Muscle of leg (tissue), 11 donors: ENCODE data around the gene ZNF783. TPM values are rescaled to one million over a fixed set of nuclear protein-coding genes. Genes with fewer than 3 reads are reported as not detected.
A peak's percentile ranks its signal among the peaks of the same experiment; 100 is the strongest.
"Not testable (repeated sequence)": the region's sequence is repeated elsewhere in the genome, so short reads cannot be mapped to it uniquely, and the experiment has no call there.

Experiments
- DNase-seq: peaks from one replicate; pipeline ENCODE4 v3.0.0; 2013
- H3K27ac ChIP-seq: one replicate; pipeline ENCODE4 v1.5.1; 2013; ENCODE audit warnings: mild to moderate bottlenecking, low read length, control low read depth
- H3K27me3 ChIP-seq: one replicate; pipeline ENCODE4 v1.6.1; 2013; ENCODE audit warnings: low read length; ENCODE audit not compliant: control insufficient read depth, insufficient read depth
- H3K36me3 ChIP-seq: one replicate; pipeline ENCODE4 v1.6.1; 2013; ENCODE audit warnings: low read length; ENCODE audit not compliant: control insufficient read depth, insufficient read depth
- H3K4me1 ChIP-seq: one replicate; pipeline ENCODE4 v1.6.1; 2013; ENCODE audit warnings: low read length; ENCODE audit not compliant: control insufficient read depth, insufficient read depth
- H3K4me3 ChIP-seq: one replicate; pipeline ENCODE4 v1.5.1; 2013; ENCODE audit warnings: low read length, control low read depth
- H3K9me3 ChIP-seq: replicated peaks from 2 replicates; pipeline ENCODE4 v1.6.1; 2013; ENCODE audit warnings: low read depth, low read length; ENCODE audit not compliant: control insufficient read depth
- WGBS: methylation state at CpG from one replicate; pipeline ENCODE4 v1.1.5; 2013; ENCODE audit warnings: missing lambda C conversion rate; ENCODE audit not compliant: insufficient coverage; 5-methylcytosine and 5-hydroxymethylcytosine counted together
- polyA plus RNA-seq, 8 donors: library from polyadenylated mRNA; unstranded; fragments of 120-200 nt; gene quantifications; one replicate each; pipeline versions ENCODE4 v1.2.1 to v1.2.3, GENCODE V29; 2013; ENCODE audit warnings: inconsistent platforms in 1 of 8, low replicate concordance in 1 of 8; ENCODE audit not compliant: insufficient read length in 8 of 8, insufficient read depth in 1 of 8
- total RNA-seq: library from RNA; stranded (reverse); fragments of 120-200 nt; gene quantifications from one replicate; pipeline ENCODE4 v1.2.4, GENCODE V29; 2013

ZNF783 gene
- total and polyA plus RNA-seq, 9 donors, result 10.3 to 16.6 (median 11.8) TPM

GRCh38 chr7:149239345-149240143 lies 22.5 kb upstream of the ZNF783 start, which contains the start of gene ZNF212:
Gene ZNF212, plus strand, starts transcription at chr7:149239651. Its CDS starts 128 bp downstream, at chr7:149239779.
- peaks cover 9% of the 10 kb centered on the region for H3K4me1 ChIP-seq
- peak; percentile 94 for DNase-seq
- under 1% methylated on average over 54 of the region's 64 CpGs for WGBS
- H3K27me3 ChIP-seq, result no peaks in the 10 kb centered on the region
- no peak within 1 kb of the TSS for H3K27ac ChIP-seq
- peaks cover 5% of the 10 kb centered on the region for H3K9me3 ChIP-seq
- H3K4me3 ChIP-seq, result peak within 1 kb of the TSS; percentile 84
- peaks cover 4% of the 10 kb centered on the region for H3K36me3 ChIP-seq

- WGBS, result 64% methylated on average over 2 of the region's 5 CpGs
- Histone ChIP-seq H3K27ac (no peak overlapping the region), H3K36me3 (peaks cover 4% of the 10 kb centered on the region), H3K9me3 (peaks cover 5% of the 10 kb centered on the region), H3K4me1 (peaks cover 9% of the 10 kb centered on the region), H3K27me3 (no peaks in the 10 kb centered on the region), H3K4me3 (peak overlapping the region; percentile 84)
- DNase-seq, result no peak
Measured at GRCh38 chr7:149240637-149241036, 21.4 kb upstream of the ZNF783 start.

GRCh38 chr7:149241696-149242095 lies 20.3 kb upstream of the ZNF783 start:
- Histone ChIP-seq H3K27ac (no peak overlapping the region), H3K9me3 (peaks cover 5% of the 10 kb centered on the region), H3K27me3 (no peaks in the 10 kb centered on the region), H3K4me3 (no peak overlapping the region), H3K36me3 (peaks cover 4% of the 10 kb centered on the region), H3K4me1 (peaks cover 9% of the 10 kb centered on the region)
- DNase-seq, result no peak
- WGBS, result no CpG with 5 or more reads among the region's 5 CpGs

DNA sequence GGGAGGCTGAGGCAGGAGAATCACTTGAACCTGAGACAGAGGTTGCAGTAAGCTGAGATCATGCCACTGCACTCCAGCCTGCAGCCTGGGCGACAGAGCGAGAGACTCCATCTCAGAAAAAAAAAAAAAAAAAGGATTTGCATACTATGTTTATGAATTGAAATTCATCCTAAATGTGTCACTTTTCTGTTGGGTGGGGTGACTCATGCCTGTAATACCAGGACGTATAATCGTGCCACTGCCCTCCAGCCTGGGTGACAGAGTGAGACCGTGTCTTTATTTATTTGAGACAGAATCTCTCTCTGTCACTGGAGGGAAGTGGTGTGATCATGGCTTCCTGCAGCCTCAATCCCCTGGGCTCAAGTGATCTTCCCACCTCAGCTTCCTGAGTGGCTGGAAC lies 16.8 kb upstream of the ZNF783 start:
- peaks cover 4% of the 10 kb centered on the region for H3K4me1 ChIP-seq
- 70% methylated on average over 3 of the region's 5 CpGs for WGBS
- H3K27ac ChIP-seq, result no peak overlapping the region
- peaks cover 5% of the 10 kb centered on the region for H3K9me3 ChIP-seq
- no peaks in the 10 kb centered on the region for H3K27me3 ChIP-seq
- H3K4me3 ChIP-seq, result no peak overlapping the region
- H3K36me3 ChIP-seq, result peaks cover 4% of the 10 kb centered on the region
- no peak for DNase-seq

GRCh38 chr7:149245744-149246143 lies 16.3 kb upstream of the ZNF783 start:
- no peak overlapping the region for H3K27ac ChIP-seq
- no peaks in the 10 kb centered on the region for H3K27me3 ChIP-seq
- no peak overlapping the region for H3K4me3 ChIP-seq
- WGBS, result no CpG with 5 or more reads among the region's 5 CpGs
- peaks cover 8% of the 10 kb centered on the region for H3K36me3 ChIP-seq
- no peak for DNase-seq
- H3K9me3 ChIP-seq, result peaks cover 5% of the 10 kb centered on the region
- no peaks in the 10 kb centered on the region for H3K4me1 ChIP-seq

DNA sequence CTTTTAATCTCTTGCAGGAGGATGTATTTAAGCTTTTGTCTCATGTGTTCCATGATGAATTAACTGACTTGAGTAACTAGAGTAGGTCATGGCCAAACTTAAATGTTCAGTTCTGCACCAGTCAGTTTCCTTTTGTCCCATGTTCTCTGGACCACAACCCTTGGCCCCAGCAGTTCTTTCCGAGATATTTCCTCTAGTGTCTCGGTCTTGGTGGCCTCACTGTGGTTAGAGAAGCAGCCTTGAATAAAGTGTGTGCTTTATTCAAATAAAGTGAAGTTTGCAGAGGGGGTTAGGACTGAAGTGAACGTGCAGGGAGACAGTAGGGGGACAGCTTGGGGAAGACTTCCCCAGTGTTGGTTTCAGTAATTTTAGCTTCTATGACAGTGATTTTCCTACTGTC lies 13.2 kb upstream of the ZNF783 start:
- H3K4me1 ChIP-seq, result no peaks in the 10 kb centered on the region
- WGBS, result 70% methylated on average over 3 of the region's 3 CpGs
- H3K36me3 ChIP-seq, result peaks cover 27% of the 10 kb centered on the region
- no peak for DNase-seq
- H3K27ac ChIP-seq, result no peak overlapping the region
- H3K27me3 ChIP-seq, result no peaks in the 10 kb centered on the region
- H3K9me3 ChIP-seq, result no peaks in the 10 kb centered on the region
- no peak overlapping the region for H3K4me3 ChIP-seq

DNA sequence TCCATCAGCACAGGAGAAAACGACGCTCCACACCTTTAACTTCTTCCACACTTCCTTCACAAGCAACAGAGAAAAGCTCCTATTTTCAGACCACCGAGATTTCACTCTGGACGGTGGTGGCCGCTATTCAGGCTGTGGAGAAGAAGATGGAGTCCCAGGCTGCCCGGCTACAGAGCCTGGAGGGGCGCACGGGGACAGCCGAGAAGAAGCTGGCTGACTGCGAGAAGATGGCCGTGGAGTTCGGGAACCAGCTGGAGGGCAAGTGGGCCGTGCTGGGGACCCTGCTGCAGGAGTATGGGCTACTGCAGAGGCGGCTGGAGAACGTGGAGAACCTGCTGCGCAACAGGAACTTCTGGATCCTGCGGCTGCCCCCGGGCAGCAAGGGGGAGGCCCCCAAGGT lies 11.8 kb upstream of the ZNF783 start:
- not testable (repeated sequence) for H3K4me3 ChIP-seq, H3K4me1 ChIP-seq, H3K27ac ChIP-seq, H3K9me3 ChIP-seq, H3K27me3 ChIP-seq, DNase-seq
- WGBS, result 95% methylated on average over 15 of the region's 18 CpGs
- H3K36me3 ChIP-seq, result peaks cover 39% of the 10 kb centered on the region

GRCh38 chr7:149251518-149251917 lies 10.5 kb upstream of the ZNF783 start:
- H3K4me3 ChIP-seq, DNase-seq, H3K27me3 ChIP-seq, H3K9me3 ChIP-seq, H3K4me1 ChIP-seq, H3K27ac ChIP-seq: not testable (repeated sequence)
- 95% methylated on average over 7 of the region's 10 CpGs for WGBS
- peaks cover 44% of the 10 kb centered on the region for H3K36me3 ChIP-seq

DNA sequence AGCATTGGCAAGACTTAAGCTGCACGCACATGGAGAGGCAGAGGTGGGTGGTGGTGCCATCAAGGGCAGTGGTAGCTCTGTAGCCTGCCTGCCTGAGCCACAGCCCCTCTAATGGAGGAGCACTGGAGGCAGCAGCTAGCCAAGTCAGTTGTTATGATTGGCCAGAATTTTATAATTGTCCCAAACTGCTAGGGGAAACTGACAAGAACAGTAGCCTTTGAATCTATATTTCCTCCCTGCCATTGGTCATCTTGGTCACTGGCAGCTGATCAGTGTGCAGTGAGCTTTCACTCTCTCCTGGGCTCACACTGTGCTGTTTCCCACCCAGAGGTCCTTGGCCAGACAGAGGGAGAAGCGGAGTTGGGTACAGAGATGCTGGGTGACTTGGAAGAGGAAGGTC lies 9.6 kb upstream of the ZNF783 start:
- peaks cover 44% of the 10 kb centered on the region for H3K36me3 ChIP-seq
- H3K4me1 ChIP-seq, result no peaks in the 10 kb centered on the region
- no peak for DNase-seq
- no peak overlapping the region for H3K4me3 ChIP-seq
- H3K9me3 ChIP-seq, result no peaks in the 10 kb centered on the region
- H3K27ac ChIP-seq, result no peak overlapping the region
- WGBS, result 92% methylated on average over 1 of the region's 2 CpGs
- H3K27me3 ChIP-seq, result no peaks in the 10 kb centered on the region

- 93% methylated on average over 7 of the region's 7 CpGs for WGBS
- peaks cover 44% of the 10 kb centered on the region for H3K36me3 ChIP-seq
- DNase-seq, result peak; percentile 13
- H3K4me3 ChIP-seq, result no peak overlapping the region
- H3K4me1 ChIP-seq, result no peaks in the 10 kb centered on the region
- H3K27ac ChIP-seq, result no peak overlapping the region
- H3K9me3 ChIP-seq, result no peaks in the 10 kb centered on the region
- no peaks in the 10 kb centered on the region for H3K27me3 ChIP-seq
Measured at GRCh38 chr7:149253665-149254064, 8.3 kb upstream of the ZNF783 start.
